ENCODE data around the gene RGS12. TPM values are rescaled to one million over a fixed set of nuclear protein-coding genes. Genes with fewer than 3 reads are reported as not detected.

Gene RGS12
- total RNA-seq, 1 donor from 2014 or later = 33.8 TPM

DNA sequence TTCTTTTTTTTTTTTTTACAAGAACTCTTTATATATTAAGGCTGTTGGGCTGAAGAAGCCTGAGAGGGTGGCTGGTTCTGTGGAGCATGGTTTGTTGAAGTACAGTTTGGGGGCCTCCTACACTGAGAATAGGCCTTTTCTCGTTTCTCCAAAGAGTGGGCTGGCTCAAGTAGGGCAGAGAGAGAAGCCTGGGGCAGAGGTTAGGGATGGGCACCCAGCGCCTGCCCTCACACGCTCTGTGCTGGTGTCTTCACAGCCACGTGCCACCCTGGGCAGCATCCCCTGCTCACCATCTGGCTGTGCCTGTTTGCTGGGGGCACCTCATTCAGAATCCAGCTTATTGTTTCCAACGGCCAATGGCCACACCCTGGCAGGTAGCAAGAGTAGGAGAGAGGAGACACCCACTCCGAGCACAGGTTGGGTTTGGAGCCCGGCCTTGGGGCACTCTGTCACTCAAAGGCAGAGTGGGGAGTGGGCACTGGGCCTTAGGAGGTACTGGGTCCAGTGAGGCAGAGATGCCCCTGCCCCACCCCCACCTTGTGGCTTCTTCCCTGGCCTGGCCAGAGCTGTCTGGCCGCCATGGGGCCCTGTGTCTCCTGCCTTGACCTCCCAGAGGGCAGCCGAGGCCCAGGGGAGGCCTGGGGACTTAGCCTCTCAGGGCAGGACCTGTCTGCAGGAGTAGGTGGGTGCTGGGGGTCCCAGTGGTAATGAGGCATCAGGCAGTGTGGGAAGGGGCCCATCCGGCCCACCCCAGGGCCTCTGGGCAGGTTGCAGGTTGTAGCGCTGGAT lies 40.9 kb upstream of the RGS12 start:
- TF ChIP-seq, protein P1, sequence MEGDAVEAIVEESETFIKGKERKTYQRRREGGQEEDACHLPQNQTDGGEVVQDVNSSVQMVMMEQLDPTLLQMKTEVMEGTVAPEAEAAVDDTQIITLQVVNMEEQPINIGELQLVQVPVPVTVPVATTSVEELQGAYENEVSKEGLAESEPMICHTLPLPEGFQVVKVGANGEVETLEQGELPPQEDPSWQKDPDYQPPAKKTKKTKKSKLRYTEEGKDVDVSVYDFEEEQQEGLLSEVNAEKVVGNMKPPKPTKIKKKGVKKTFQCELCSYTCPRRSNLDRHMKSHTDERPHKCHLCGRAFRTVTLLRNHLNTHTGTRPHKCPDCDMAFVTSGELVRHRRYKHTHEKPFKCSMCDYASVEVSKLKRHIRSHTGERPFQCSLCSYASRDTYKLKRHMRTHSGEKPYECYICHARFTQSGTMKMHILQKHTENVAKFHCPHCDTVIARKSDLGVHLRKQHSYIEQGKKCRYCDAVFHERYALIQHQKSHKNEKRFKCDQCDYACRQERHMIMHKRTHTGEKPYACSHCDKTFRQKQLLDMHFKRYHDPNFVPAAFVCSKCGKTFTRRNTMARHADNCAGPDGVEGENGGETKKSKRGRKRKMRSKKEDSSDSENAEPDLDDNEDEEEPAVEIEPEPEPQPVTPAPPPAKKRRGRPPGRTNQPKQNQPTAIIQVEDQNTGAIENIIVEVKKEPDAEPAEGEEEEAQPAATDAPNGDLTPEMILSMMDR (conservative IDR thresholded peaks at IDR 0.05; ENCODE audit: low read depth, low read length) = no peak
- DNase-seq (ENCODE audit: low read depth) = no peak
- H3K4me3 ChIP-seq (ENCODE audit: low read depth, low read length) = no peak overlapping the region

- H3K4me3 ChIP-seq (ENCODE audit: low read depth, low read length) = no peak overlapping the region
- TF ChIP-seq, protein P1 (conservative IDR thresholded peaks at IDR 0.05; ENCODE audit: low read depth, low read length) = no peak
- DNase-seq (ENCODE audit: low read depth) = no peak
Observed at GRCh38 chr4:3252480-3252828, 40.4 kb upstream of the RGS12 start.

DNA sequence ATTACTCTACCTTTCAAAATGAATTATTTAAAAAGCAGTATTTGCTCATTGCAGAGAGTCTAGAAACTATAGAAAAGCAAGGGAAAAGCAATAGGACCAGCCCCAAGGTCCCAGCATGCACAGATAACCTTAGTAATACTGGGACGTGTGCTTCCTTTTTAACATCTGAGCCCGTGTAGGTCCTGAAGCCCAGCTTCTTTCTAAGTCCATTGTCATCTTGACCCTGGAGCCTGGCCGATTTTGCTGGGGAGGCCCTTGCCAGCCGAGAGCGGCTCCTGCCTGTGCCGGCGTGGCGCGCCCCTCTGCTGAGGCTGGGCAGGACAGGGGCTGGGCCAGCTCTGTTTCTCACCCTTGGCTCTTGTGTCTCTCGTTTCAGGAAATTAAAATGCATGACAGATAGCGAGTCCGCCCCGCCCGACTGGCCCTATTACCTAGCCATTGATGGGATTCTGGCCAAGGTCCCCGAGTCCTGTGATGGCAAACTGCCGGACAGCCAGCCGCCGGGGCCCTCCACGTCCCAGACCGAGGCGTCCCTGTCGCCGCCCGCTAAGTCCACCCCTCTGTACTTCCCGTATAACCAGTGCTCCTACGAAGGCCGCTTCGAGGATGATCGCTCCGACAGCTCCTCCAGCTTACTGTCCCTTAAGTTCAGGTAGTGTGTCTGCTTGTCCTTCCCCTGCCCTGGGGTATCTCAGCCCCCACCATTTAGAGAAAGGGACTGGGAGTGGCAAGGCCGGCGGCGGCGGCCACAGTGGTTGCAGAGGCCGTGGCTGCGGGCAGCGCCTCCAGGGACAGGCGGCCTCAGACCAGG lies 39.8 kb upstream of the RGS12 start:
- TF ChIP-seq, protein P1 (conservative IDR thresholded peaks at IDR 0.05; ENCODE audit: low read depth, low read length) = no peak

DNA sequence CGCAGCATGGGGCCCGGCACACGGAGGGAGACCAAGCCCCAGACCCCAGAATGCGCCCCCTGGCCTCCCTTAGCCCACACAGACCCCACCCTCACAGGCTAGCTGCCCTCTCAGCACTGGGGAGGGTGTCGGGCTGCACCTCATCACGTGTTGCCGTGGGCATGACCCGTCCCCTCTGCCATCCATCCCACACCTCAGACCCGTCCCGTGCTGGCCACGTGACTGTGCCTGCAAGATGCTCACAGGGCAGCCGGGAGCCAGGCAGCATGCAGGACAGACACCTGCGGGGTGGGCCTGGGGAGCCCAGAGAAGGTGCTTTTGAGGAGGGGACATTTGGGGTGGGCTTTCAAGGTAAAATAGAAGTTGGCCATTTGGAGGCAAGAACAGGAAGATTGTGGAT lies 39.0 kb upstream of the RGS12 start:
- no peak overlapping the region for H3K4me3 ChIP-seq (ENCODE audit: low read depth, low read length)
- TF ChIP-seq, protein P1 (conservative IDR thresholded peaks at IDR 0.05; ENCODE audit: low read depth, low read length) = no peak
- DNase-seq (ENCODE audit: low read depth) = no peak

More for the DNA sequence above, 39.8 kb upstream of the RGS12 start:
- no peak overlapping the region for H3K4me3 ChIP-seq (ENCODE audit: low read depth, low read length)
- DNase-seq (ENCODE audit: low read depth) = no peak

DNA sequence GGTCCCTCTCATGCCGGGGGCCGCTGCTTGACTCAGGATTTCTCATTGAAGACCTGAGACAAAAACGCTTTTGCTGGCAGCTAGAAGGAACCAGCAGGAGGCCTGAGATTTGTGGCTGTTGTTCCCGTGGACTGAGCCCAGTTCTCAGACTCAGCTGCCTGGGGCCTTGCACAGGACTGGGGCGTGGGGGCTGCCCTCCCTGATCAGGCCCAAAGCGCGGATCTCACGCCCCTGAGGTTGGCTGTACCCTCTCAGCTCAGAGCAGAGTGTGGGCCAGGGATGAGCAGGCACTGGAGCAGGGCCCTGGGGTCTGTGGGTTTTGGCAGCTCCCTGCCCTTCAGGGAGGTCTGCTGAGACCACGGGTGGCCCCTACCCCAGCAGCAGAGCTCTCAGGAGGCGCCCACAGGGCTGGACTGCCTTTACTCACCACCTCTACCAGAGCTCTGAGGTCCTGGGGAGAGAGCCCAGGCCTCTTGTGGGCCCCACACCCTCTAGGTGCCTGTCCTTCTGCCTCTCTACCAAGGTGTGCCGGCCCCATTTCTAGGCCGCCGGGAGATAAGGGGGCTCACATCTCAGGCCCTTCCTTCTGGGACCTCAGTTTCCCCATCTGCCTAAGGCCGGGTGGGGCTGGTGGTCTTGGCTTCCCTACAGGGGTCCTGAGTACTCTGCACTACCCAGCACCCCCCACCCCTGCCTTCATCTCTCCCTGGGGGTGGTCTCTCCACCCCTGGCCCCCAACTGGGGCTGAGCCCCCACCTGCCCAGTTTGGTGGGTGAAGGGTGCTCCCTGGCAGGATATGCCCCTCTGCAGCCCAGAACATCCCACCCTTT lies 38.3 kb upstream of the RGS12 start:
- no peak overlapping the region for H3K4me3 ChIP-seq (ENCODE audit: low read depth, low read length)
- DNase-seq (ENCODE audit: low read depth) = no peak
- TF ChIP-seq, protein P1 (conservative IDR thresholded peaks at IDR 0.05; ENCODE audit: low read depth, low read length) = no peak

GRCh38 chr4:3255611-3256186 lies 37.1 kb upstream of the RGS12 start:
- H3K4me3 ChIP-seq (ENCODE audit: low read depth, low read length) = no peak overlapping the region
- TF ChIP-seq, protein P1 (conservative IDR thresholded peaks at IDR 0.05; ENCODE audit: low read depth, low read length) = no peak
- no peak for DNase-seq (ENCODE audit: low read depth)
